Measurements from ENCODE around the gene MXRA7.

Gene MXRA7

GRCh38 chr17:76687298-76688164 lies 23.2 kb downstream of the MXRA7 start:
- Histone ChIP-seq H3K4me2 (ENCODE audit: low read length) (peak overlapping the region; percentile 74), H3K4me3 (ENCODE audit: low read length) (peak overlapping the region; percentile 34), H3K9me3 (replicated peaks; ENCODE audit: low read length) (no peaks in the 10 kb centered on the region), H3K4me1 (ENCODE audit: control insufficient read depth, insufficient read depth, low read length) (peaks cover 71% of the 10 kb centered on the region), H3K9ac (ENCODE audit: low read depth, low read length) (peak overlapping the region; percentile 76), H3K27me3 (ENCODE audit: control insufficient read depth, insufficient read depth, low read length) (no peaks in the 10 kb centered on the region), H3K36me3 (ENCODE audit: insufficient read depth, low read length) (peaks cover 47% of the 10 kb centered on the region)

GRCh38 chr17:76686538-76687297 lies 24.0 kb downstream of the MXRA7 start:
- peaks cover 48% of the 10 kb centered on the region for H3K36me3 ChIP-seq (ENCODE audit: insufficient read depth, low read length)
- H3K9me3 ChIP-seq (replicated peaks; ENCODE audit: low read length), result no peaks in the 10 kb centered on the region
- peaks cover 77% of the 10 kb centered on the region for H3K4me1 ChIP-seq (ENCODE audit: control insufficient read depth, insufficient read depth, low read length)
- no peak overlapping the region for H3K4me3 ChIP-seq (ENCODE audit: low read length)
- peak overlapping the region; percentile 76 for H3K9ac ChIP-seq (ENCODE audit: low read depth, low read length)
- H3K27me3 ChIP-seq (ENCODE audit: control insufficient read depth, insufficient read depth, low read length), result no peaks in the 10 kb centered on the region
- H3K4me2 ChIP-seq (ENCODE audit: low read length), result peak overlapping the region; percentile 74

- Histone ChIP-seq H3K9ac (ENCODE audit: low read depth, low read length) (no peak overlapping the region), H3K4me3 (ENCODE audit: low read length) (no peak overlapping the region), H3K27me3 (ENCODE audit: control insufficient read depth, insufficient read depth, low read length) (no peaks in the 10 kb centered on the region), H3K9me3 (replicated peaks; ENCODE audit: low read length) (no peaks in the 10 kb centered on the region), H3K4me2 (ENCODE audit: low read length) (no peak overlapping the region), H3K4me1 (ENCODE audit: control insufficient read depth, insufficient read depth, low read length) (peaks cover 76% of the 10 kb centered on the region), H3K36me3 (ENCODE audit: insufficient read depth, low read length) (peaks cover 45% of the 10 kb centered on the region)
These were observed 24.9 kb downstream of the MXRA7 start for GRCh38 chr17:76685846-76686245.

- H3K4me2 ChIP-seq (ENCODE audit: low read length), result no peak overlapping the region
- peaks cover 73% of the 10 kb centered on the region for H3K4me1 ChIP-seq (ENCODE audit: control insufficient read depth, insufficient read depth, low read length)
- H3K9ac ChIP-seq (ENCODE audit: low read depth, low read length), result no peak overlapping the region
- no peaks in the 10 kb centered on the region for H3K9me3 ChIP-seq (replicated peaks; ENCODE audit: low read length)
- no peak overlapping the region for H3K4me3 ChIP-seq (ENCODE audit: low read length)
- H3K36me3 ChIP-seq (ENCODE audit: insufficient read depth, low read length), result peaks cover 50% of the 10 kb centered on the region
- no peaks in the 10 kb centered on the region for H3K27me3 ChIP-seq (ENCODE audit: control insufficient read depth, insufficient read depth, low read length)
These were observed 25.4 kb downstream of the MXRA7 start for GRCh38 chr17:76685366-76685765.

- peaks cover 69% of the 10 kb centered on the region for H3K4me1 ChIP-seq (ENCODE audit: control insufficient read depth, insufficient read depth, low read length)
These were observed 26.0 kb downstream of the MXRA7 start for GRCh38 chr17:76684756-76685155.

GRCh38 chr17:76683921-76684745 lies 26.6 kb downstream of the MXRA7 start:
- Histone ChIP-seq H3K9ac (ENCODE audit: low read depth, low read length) (no peak overlapping the region), H3K9me3 (replicated peaks; ENCODE audit: low read length) (no peaks in the 10 kb centered on the region), H3K27me3 (ENCODE audit: control insufficient read depth, insufficient read depth, low read length) (no peaks in the 10 kb centered on the region), H3K4me1 (ENCODE audit: control insufficient read depth, insufficient read depth, low read length) (peaks cover 63% of the 10 kb centered on the region), H3K36me3 (ENCODE audit: insufficient read depth, low read length) (peaks cover 54% of the 10 kb centered on the region), H3K4me3 (ENCODE audit: low read length) (no peak overlapping the region), H3K4me2 (ENCODE audit: low read length) (no peak overlapping the region)

More at GRCh38 chr17:76684756-76685155, 26.0 kb downstream of the MXRA7 start:
- Histone ChIP-seq H3K9me3 (replicated peaks; ENCODE audit: low read length) (no peaks in the 10 kb centered on the region), H3K27me3 (ENCODE audit: control insufficient read depth, insufficient read depth, low read length) (no peaks in the 10 kb centered on the region), H3K4me3 (ENCODE audit: low read length) (no peak overlapping the region), H3K36me3 (ENCODE audit: insufficient read depth, low read length) (peaks cover 52% of the 10 kb centered on the region), H3K4me2 (ENCODE audit: low read length) (no peak overlapping the region), H3K9ac (ENCODE audit: low read depth, low read length) (no peak overlapping the region)

- peak overlapping the region; percentile 35 for H3K4me3 ChIP-seq (ENCODE audit: low read length)
- peaks cover 54% of the 10 kb centered on the region for H3K4me1 ChIP-seq (ENCODE audit: control insufficient read depth, insufficient read depth, low read length)
- H3K9ac ChIP-seq (ENCODE audit: low read depth, low read length), result peak overlapping the region; percentile 61
- H3K27me3 ChIP-seq (ENCODE audit: control insufficient read depth, insufficient read depth, low read length), result no peaks in the 10 kb centered on the region
- peak overlapping the region; percentile 62 for H3K4me2 ChIP-seq (ENCODE audit: low read length)
- H3K36me3 ChIP-seq (ENCODE audit: insufficient read depth, low read length), result peaks cover 63% of the 10 kb centered on the region
- H3K9me3 ChIP-seq (replicated peaks; ENCODE audit: low read length), result no peaks in the 10 kb centered on the region
These were observed 27.6 kb downstream of the MXRA7 start for GRCh38 chr17:76683011-76683755.

- H3K4me1 ChIP-seq (ENCODE audit: control insufficient read depth, insufficient read depth, low read length), result peaks cover 45% of the 10 kb centered on the region
- H3K36me3 ChIP-seq (ENCODE audit: insufficient read depth, low read length), result peaks cover 62% of the 10 kb centered on the region
- no peaks in the 10 kb centered on the region for H3K27me3 ChIP-seq (ENCODE audit: control insufficient read depth, insufficient read depth, low read length)
- peak overlapping the region; percentile 62 for H3K4me2 ChIP-seq (ENCODE audit: low read length)
- H3K9ac ChIP-seq (ENCODE audit: low read depth, low read length), result peak overlapping the region; percentile 61
- H3K4me3 ChIP-seq (ENCODE audit: low read length), result peak overlapping the region; percentile 35
- no peaks in the 10 kb centered on the region for H3K9me3 ChIP-seq (replicated peaks; ENCODE audit: low read length)
These were observed 28.5 kb downstream of the MXRA7 start for GRCh38 chr17:76682296-76682695.

- peak overlapping the region; percentile 62 for H3K4me2 ChIP-seq (ENCODE audit: low read length)
- peak overlapping the region; percentile 61 for H3K9ac ChIP-seq (ENCODE audit: low read depth, low read length)
- peaks cover 56% of the 10 kb centered on the region for H3K36me3 ChIP-seq (ENCODE audit: insufficient read depth, low read length)
- no peak overlapping the region for H3K4me3 ChIP-seq (ENCODE audit: low read length)
- H3K27me3 ChIP-seq (ENCODE audit: control insufficient read depth, insufficient read depth, low read length), result no peaks in the 10 kb centered on the region
- H3K4me1 ChIP-seq (ENCODE audit: control insufficient read depth, insufficient read depth, low read length), result peaks cover 37% of the 10 kb centered on the region
- no peaks in the 10 kb centered on the region for H3K9me3 ChIP-seq (replicated peaks; ENCODE audit: low read length)
These were observed 29.3 kb downstream of the MXRA7 start for GRCh38 chr17:76681222-76682137.

- no peak overlapping the region for H3K9ac ChIP-seq (ENCODE audit: low read depth, low read length)
- H3K4me1 ChIP-seq (ENCODE audit: control insufficient read depth, insufficient read depth, low read length), result peaks cover 33% of the 10 kb centered on the region
- no peaks in the 10 kb centered on the region for H3K27me3 ChIP-seq (ENCODE audit: control insufficient read depth, insufficient read depth, low read length)
- H3K9me3 ChIP-seq (replicated peaks; ENCODE audit: low read length), result no peaks in the 10 kb centered on the region
- peaks cover 60% of the 10 kb centered on the region for H3K36me3 ChIP-seq (ENCODE audit: insufficient read depth, low read length)
- no peak overlapping the region for H3K4me3 ChIP-seq (ENCODE audit: low read length)
- no peak overlapping the region for H3K4me2 ChIP-seq (ENCODE audit: low read length)
These were observed 31.5 kb downstream of the MXRA7 start for GRCh38 chr17:76679239-76679638.
